ENCODE results near the gene SNAPC2. TPM values are rescaled to one million over a fixed set of nuclear protein-coding genes. Genes with fewer than 3 reads are reported as not detected.

Gene SNAPC2
- total and polyA plus RNA-seq, 4 donors, result 7.6 to 32.1 (median 21.1) TPM

GRCh38 chr19:7898967-7899366 is 21.2 kb upstream of the SNAPC2 start:
- no peak for DNase-seq
- ATAC-seq (ENCODE audit: insufficient read depth, low FRiP score), result no peak
- TF ChIP-seq, protein P1, sequence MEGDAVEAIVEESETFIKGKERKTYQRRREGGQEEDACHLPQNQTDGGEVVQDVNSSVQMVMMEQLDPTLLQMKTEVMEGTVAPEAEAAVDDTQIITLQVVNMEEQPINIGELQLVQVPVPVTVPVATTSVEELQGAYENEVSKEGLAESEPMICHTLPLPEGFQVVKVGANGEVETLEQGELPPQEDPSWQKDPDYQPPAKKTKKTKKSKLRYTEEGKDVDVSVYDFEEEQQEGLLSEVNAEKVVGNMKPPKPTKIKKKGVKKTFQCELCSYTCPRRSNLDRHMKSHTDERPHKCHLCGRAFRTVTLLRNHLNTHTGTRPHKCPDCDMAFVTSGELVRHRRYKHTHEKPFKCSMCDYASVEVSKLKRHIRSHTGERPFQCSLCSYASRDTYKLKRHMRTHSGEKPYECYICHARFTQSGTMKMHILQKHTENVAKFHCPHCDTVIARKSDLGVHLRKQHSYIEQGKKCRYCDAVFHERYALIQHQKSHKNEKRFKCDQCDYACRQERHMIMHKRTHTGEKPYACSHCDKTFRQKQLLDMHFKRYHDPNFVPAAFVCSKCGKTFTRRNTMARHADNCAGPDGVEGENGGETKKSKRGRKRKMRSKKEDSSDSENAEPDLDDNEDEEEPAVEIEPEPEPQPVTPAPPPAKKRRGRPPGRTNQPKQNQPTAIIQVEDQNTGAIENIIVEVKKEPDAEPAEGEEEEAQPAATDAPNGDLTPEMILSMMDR (IDR thresholded peaks at IDR 0.05; ENCODE audit: control extremely low read depth, extremely low read depth), result no peak
- Histone ChIP-seq H3K27ac (ENCODE audit: low read depth in 1 of 2, low read length in 1 of 2) (no peak overlapping the region), H3K36me3 (ENCODE audit: control insufficient read depth in 4 of 4, insufficient read depth in 4 of 4, low read length in 4 of 4) (no peaks in the 10 kb centered on the region), H3K9me3 (ENCODE audit: control insufficient read depth in 4 of 4, insufficient read depth in 3 of 4, low read length in 3 of 4) (no peaks in the 10 kb centered on the region), H3K4me1 (ENCODE audit: control insufficient read depth in 5 of 5, insufficient read depth in 5 of 5, low read length in 5 of 5) (peaks cover 0 to 9% (median 0%) of the 10 kb centered on the region in 5 donors), H3K27me3 (ENCODE audit: control insufficient read depth in 3 of 3, insufficient read depth in 3 of 3, low read length in 2 of 3) (no peaks in the 10 kb centered on the region), H3K4me3 (no peak overlapping the region), H3K9ac (ENCODE audit: insufficient read depth in 1 of 2, low read length in 2 of 2) (no peak overlapping the region)
- whole genome bisulfite sequencing, 2 donors, result 90 to 96% methylated on average over 16 of the region's 16 CpGs

DNA sequence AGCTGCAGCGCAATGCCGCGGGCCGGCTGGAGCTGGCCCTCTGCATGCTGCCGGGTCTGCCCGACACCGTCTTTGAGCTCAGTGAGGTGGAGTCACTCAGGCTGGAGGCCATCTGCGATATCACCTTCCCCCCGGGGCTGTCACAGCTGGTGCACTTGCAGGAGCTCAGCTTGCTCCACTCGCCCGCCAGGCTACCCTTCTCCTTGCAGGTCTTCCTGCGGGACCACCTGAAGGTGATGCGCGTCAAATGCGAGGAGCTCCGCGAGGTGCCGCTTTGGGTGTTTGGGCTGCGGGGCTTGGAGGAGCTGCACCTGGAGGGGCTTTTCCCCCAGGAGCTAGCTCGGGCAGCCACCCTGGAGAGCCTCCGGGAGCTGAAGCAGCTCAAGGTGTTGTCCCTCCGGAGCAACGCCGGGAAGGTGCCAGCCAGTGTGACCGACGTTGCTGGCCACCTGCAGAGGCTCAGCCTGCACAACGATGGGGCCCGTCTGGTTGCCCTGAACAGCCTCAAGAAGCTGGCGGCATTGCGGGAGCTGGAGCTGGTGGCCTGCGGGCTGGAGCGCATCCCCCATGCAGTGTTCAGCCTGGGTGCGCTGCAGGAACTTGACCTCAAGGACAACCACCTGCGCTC is 20.3 kb upstream of the SNAPC2 start:
- Histone ChIP-seq H3K36me3 (ENCODE audit: control insufficient read depth in 4 of 4, insufficient read depth in 4 of 4, low read length in 4 of 4) (no peaks in the 10 kb centered on the region), H3K27me3 (ENCODE audit: control insufficient read depth in 3 of 3, insufficient read depth in 3 of 3, low read length in 2 of 3) (no peaks in the 10 kb centered on the region), H3K4me1 (ENCODE audit: control insufficient read depth in 5 of 5, insufficient read depth in 5 of 5, low read length in 5 of 5) (peaks cover 0 to 16% (median 4%) of the 10 kb centered on the region in 5 donors), H3K9ac (ENCODE audit: insufficient read depth in 1 of 2, low read length in 2 of 2) (no peak overlapping the region), H3K4me3 (no peak overlapping the region), H3K27ac (ENCODE audit: low read depth in 1 of 2, low read length in 1 of 2) (no peak overlapping the region), H3K9me3 (ENCODE audit: control insufficient read depth in 4 of 4, insufficient read depth in 3 of 4, low read length in 3 of 4) (no peaks in the 10 kb centered on the region)
- ATAC-seq (ENCODE audit: insufficient read depth, low FRiP score), result no peak
- TF ChIP-seq, protein P1 (IDR thresholded peaks at IDR 0.05; ENCODE audit: control extremely low read depth, extremely low read depth), result no peak
- no peak for DNase-seq
- WGBS, 2 donors, result 92 to 93% methylated on average over 34 of the region's 34 CpGs

DNA sequence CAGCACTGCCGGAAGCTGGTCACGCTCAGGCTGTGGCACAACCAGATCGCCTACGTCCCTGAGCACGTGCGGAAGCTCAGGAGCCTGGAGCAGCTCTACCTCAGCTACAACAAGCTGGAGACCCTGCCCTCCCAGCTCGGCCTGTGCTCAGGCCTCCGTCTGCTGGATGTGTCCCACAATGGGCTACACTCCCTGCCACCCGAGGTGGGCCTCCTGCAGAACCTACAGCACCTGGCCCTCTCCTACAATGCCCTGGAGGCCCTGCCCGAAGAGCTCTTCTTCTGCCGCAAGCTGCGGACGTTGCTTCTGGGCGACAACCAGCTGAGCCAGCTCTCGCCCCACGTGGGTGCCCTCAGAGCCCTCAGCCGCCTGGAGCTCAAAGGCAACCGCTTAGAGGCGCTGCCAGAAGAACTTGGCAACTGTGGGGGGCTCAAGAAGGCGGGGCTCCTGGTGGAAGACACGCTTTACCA is 19.7 kb upstream of the SNAPC2 start:
- peaks cover 0 to 21% (median 6%) of the 10 kb centered on the region in 5 donors for H3K4me1 ChIP-seq (ENCODE audit: control insufficient read depth in 5 of 5, insufficient read depth in 5 of 5, low read length in 5 of 5)
- no peaks in the 10 kb centered on the region for H3K9me3 ChIP-seq (ENCODE audit: control insufficient read depth in 4 of 4, insufficient read depth in 3 of 4, low read length in 3 of 4)
- H3K9ac ChIP-seq (ENCODE audit: insufficient read depth in 1 of 2, low read length in 2 of 2), result no peak overlapping the region
- no peaks in the 10 kb centered on the region for H3K36me3 ChIP-seq (ENCODE audit: control insufficient read depth in 4 of 4, insufficient read depth in 4 of 4, low read length in 4 of 4)
- no peak for ATAC-seq (ENCODE audit: insufficient read depth, low FRiP score)
- TF ChIP-seq, protein P1 (IDR thresholded peaks at IDR 0.05; ENCODE audit: control extremely low read depth, extremely low read depth), result no peak
- H3K27me3 ChIP-seq (ENCODE audit: control insufficient read depth in 3 of 3, insufficient read depth in 3 of 3, low read length in 2 of 3), result no peaks in the 10 kb centered on the region
- 82 to 89% methylated on average over 21 of the region's 21 CpGs for WGBS, 2 donors
- DNase-seq, result no peak
- H3K27ac ChIP-seq (ENCODE audit: low read depth in 1 of 2, low read length in 1 of 2), result no peak overlapping the region
- H3K4me3 ChIP-seq, result no peak overlapping the region

Measured in lung (tissue), 12 donors.